ENCODE measurements around the gene GDI1. TPM values are rescaled to one million over a fixed set of nuclear protein-coding genes. Genes with fewer than 3 reads are reported as not detected.

GDI1 gene
- total and polyA plus RNA-seq, 10 of the 15 experiments (the other 5 are each of a cell fraction or from before 2014, with no cell fraction given) = 0.92 to 102 (median 49.6) TPM

DNA sequence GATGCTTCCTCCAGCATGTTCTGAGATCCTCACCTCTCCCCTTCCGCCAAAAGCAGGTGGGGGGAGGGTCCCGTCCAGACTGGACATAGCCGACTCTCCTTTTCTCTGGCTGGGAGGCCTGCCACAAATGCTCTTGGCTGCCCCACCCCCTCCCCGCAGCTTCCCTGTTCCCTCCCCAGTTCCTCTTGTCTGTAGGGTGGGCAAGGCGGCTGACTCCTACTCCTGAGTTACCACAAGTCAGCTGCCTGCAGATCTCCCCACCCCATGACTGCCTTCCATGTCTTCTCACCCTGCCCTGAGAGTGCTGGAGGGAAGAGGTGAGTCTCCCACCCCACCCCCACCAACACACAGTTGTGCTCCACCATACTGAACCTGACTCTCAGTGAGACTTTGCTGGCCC, 5.6 kb upstream of the GDI1 start:
- POLR2A ChIA-PET = no interaction called here
- SMC1A ChIA-PET (ENCODE audit: uncharacterized antibody, unreplicated experiment) = no interaction called here
- intact Hi-C loops (cut with micrococcal nuclease; ENCODE audit: unreplicated experiment) = no loop called here
- H3K27ac ChIP-seq (ENCODE audit: control insufficient read depth, insufficient read depth) = no peak overlapping the region
- H3K79me2 ChIP-seq (ENCODE audit: control insufficient read depth, insufficient read depth, low read length) = peaks cover 12% of the 10 kb centered on the region
- TF ChIP-seq, protein P1, sequence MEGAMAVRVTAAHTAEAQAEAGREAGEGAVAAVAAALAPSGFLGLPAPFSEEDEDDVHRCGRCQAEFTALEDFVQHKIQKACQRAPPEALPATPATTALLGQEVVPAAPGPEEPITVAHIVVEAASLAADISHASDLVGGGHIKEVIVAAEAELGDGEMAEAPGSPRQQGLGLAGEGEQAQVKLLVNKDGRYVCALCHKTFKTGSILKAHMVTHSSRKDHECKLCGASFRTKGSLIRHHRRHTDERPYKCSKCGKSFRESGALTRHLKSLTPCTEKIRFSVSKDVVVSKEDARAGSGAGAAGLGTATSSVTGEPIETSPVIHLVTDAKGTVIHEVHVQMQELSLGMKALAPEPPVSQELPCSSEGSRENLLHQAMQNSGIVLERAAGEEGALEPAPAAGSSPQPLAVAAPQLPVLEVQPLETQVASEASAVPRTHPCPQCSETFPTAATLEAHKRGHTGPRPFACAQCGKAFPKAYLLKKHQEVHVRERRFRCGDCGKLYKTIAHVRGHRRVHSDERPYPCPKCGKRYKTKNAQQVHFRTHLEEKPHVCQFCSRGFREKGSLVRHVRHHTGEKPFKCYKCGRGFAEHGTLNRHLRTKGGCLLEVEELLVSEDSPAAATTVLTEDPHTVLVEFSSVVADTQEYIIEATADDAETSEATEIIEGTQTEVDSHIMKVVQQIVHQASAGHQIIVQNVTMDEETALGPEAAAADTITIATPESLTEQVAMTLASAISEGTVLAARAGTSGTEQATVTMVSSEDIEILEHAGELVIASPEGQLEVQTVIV (IDR thresholded peaks at IDR 0.05; ENCODE audit: borderline replicate concordance, partially characterized antibody) = no peak
- TF ChIP-seq LARP7 (IDR thresholded peaks at IDR 0.05) (no peak), SREBF2 (IDR thresholded peaks at IDR 0.05; ENCODE audit: low read length) (no peak), E2F4 (IDR thresholded peaks at IDR 0.05; ENCODE audit: low read depth, low read length) (no peak), RBBP5 (conservative IDR thresholded peaks at IDR 0.05) (no peak), NRF1 (conservative IDR thresholded peaks at IDR 0.05; ENCODE audit: low read depth, low read length) (no peak), BMI1 (IDR thresholded peaks at IDR 0.05; ENCODE audit: borderline replicate concordance) (no peak), MEF2B (IDR thresholded peaks at IDR 0.05; ENCODE audit: partially characterized antibody, poor library complexity, severe bottlenecking) (no peak), MYB (IDR thresholded peaks at IDR 0.05; ENCODE audit: borderline replicate concordance, low read depth, low read length) (no peak), HDAC6 (IDR thresholded peaks at IDR 0.05; ENCODE audit: unreplicated experiment) (no peak), SKIL (IDR thresholded peaks at IDR 0.05; ENCODE audit: low read depth, poor library complexity, severe bottlenecking) (no peak), MTA2 (IDR thresholded peaks at IDR 0.05; ENCODE audit: low read depth) (no peak), NR2C1 (IDR thresholded peaks at IDR 0.05) (no peak), SUPT20H (IDR thresholded peaks at IDR 0.05; ENCODE audit: borderline replicate concordance, control insufficient read depth, low read depth, low read length) (no peak), SUZ12 (IDR thresholded peaks at IDR 0.05; ENCODE audit: unreplicated experiment) (no peak), RCOR1 (conservative IDR thresholded peaks at IDR 0.05; ENCODE audit: low read depth, low read length) (no peak), ZBED1 (IDR thresholded peaks at IDR 0.05; ENCODE audit: borderline replicate concordance) (no peak)
- BruUV-seq (replicated peaks) = no TSS peak
- peaks cover 0 to 2% of the 10 kb centered on the region in 2 experiments; a peak in 1 of 4 replicates for H3K36me3 ChIP-seq (ENCODE audit: control insufficient read depth in 2 of 2, insufficient read depth in 2 of 2, low read length in 1 of 2)
- H3K27me3 ChIP-seq (replicated peaks in 1 of 2; ENCODE audit: control insufficient read depth in 2 of 2, insufficient read depth in 2 of 2, low read length in 1 of 2) = no peaks in the 10 kb centered on the region
- H3K4me3 ChIP-seq = no peak overlapping the region
- H3K9ac ChIP-seq (ENCODE audit: control insufficient read depth, insufficient read depth, low read length) = no peak overlapping the region
- H3K9me3 ChIP-seq (replicated peaks; ENCODE audit: control insufficient read depth, insufficient read depth, low read length) = no peaks in the 10 kb centered on the region; the same call in 2 of the 3 replicates
- no peaks in the 10 kb centered on the region for H4K20me1 ChIP-seq (ENCODE audit: control insufficient read depth, insufficient read depth)
- no peak overlapping the region for H2AFZ ChIP-seq (ENCODE audit: control insufficient read depth, low read depth, low read length)
- H3K4me1 ChIP-seq (ENCODE audit: control insufficient read depth, insufficient read depth, low read length) = no peaks in the 10 kb centered on the region
- 59% methylated on average over 4 of the region's 5 CpGs for WGBS (ENCODE audit: insufficient coverage, insufficient replicate concordance, low lambda C conversion rate, missing lambda C conversion rate)
- FAIRE-seq (no peak), DNase-seq (ENCODE audit: low read depth, low spot score) (no peak), ATAC-seq (no peak)
- RAD21 ChIA-PET (ENCODE audit: unreplicated experiment) = no interaction called here
- H3K4me2 ChIP-seq (ENCODE audit: control insufficient read depth, insufficient read depth) = no peak overlapping the region
- in situ Hi-C loops (cut with MboI) = no loop called here
- CTCF ChIA-PET = no interaction called here
